NK-92 (cell line): ENCODE measurements around the gene SHOX.
"Not testable (repeated sequence)": the region's sequence is repeated elsewhere in the genome, so short reads cannot be mapped to it uniquely, and the experiment has no call there.

Source experiments
- DNase-seq: peaks from one replicate; lab custom pipeline; 2025; ENCODE audit not compliant: unreplicated experiment; lab: John Stamatoyannopoulos, UW

SHOX gene

GRCh38 chrX:636981-637659, 6.5 kb downstream of the SHOX start:
- no peak for DNase-seq

GRCh38 chrX:637660-638481, 7.3 kb downstream of the SHOX start:
- no peak for DNase-seq

- DNase-seq, result no peak
Measured at GRCh38 chrX:638482-639131, 8.0 kb downstream of the SHOX start.

- no peak for DNase-seq
Measured at GRCh38 chrX:639151-639550, 8.6 kb downstream of the SHOX start.

- no peak for DNase-seq
Measured at GRCh38 chrX:640641-641040, 10.1 kb downstream of the SHOX start.

- DNase-seq, result no peak
Measured at GRCh38 chrX:641671-642435, 11.3 kb downstream of the SHOX start.

- no peak for DNase-seq
Measured at GRCh38 chrX:642436-643240, 12.0 kb downstream of the SHOX start.

GRCh38 chrX:643241-643595, 12.6 kb downstream of the SHOX start:
- no peak for DNase-seq

- DNase-seq, result no peak
Measured at GRCh38 chrX:643911-644303, 13.3 kb downstream of the SHOX start.

GRCh38 chrX:644304-645281, 14.0 kb downstream of the SHOX start:
- DNase-seq, result no peak

GRCh38 chrX:646228-646495, 15.6 kb downstream of the SHOX start:
- no peak for DNase-seq

- DNase-seq, result no peak
Measured at GRCh38 chrX:646796-647195, 16.2 kb downstream of the SHOX start.

GRCh38 chrX:649166-649565, 18.6 kb downstream of the SHOX start:
- DNase-seq, result no peak

GRCh38 chrX:650324-650723, 19.7 kb downstream of the SHOX start:
- no peak for DNase-seq

GRCh38 chrX:650811-651210, 20.2 kb downstream of the SHOX start:
- no peak for DNase-seq

GRCh38 chrX:651922-652321, 21.3 kb downstream of the SHOX start:
- DNase-seq, result not testable (repeated sequence)

GRCh38 chrX:652341-652741, 21.8 kb downstream of the SHOX start:
- no peak for DNase-seq

- no peak for DNase-seq
Measured at GRCh38 chrX:653306-653705, 22.7 kb downstream of the SHOX start.

- DNase-seq, result no peak
Measured at GRCh38 chrX:661154-661553, 30.6 kb downstream of the SHOX start.

- no peak for DNase-seq
Measured at GRCh38 chrX:662126-662525, 31.5 kb downstream of the SHOX start.
